ENCODE data around the gene L3MBTL4.

Gene L3MBTL4

DNA sequence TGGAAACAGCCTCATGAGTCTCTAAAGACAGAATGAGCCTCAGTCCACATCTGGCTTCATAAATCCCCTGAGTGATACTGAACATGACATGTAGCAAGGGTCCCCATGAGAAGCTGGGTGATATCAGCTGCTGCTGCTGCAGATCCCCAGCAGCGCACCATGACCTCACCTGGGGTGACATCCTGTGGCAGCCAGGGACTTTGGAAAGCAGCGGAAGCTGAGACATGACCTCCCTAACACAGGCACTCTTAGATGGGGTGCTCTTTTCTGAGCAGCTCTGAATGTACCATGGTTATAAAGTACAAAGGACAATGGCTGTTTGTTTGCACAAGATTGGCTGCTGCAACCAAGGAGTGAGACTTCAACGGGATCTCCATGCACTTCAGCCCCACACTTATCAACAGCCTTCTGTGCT, 444.7 kb downstream of the L3MBTL4 start:
- H3K4me1 ChIP-seq (ENCODE audit: control insufficient read depth in 1 of 2, insufficient read depth in 2 of 2, low read length in 2 of 2): peaks cover 33 to 42% of the 10 kb centered on the region in 2 donors
- no peaks in the 10 kb centered on the region for H3K9me3 ChIP-seq (ENCODE audit: control insufficient read depth in 1 of 2, low read length in 2 of 2)
- no peaks in the 10 kb centered on the region for H3K27me3 ChIP-seq (ENCODE audit: control insufficient read depth in 1 of 2, insufficient read depth in 2 of 2, low read length in 2 of 2)
- H3K36me3 ChIP-seq (ENCODE audit: control insufficient read depth in 1 of 2, insufficient read depth in 2 of 2, low read length in 2 of 2): no peaks in the 10 kb centered on the region
- H3K27ac ChIP-seq (ENCODE audit: low read depth, low read length): no peak overlapping the region
- H3K9ac ChIP-seq (ENCODE audit: low read depth in 1 of 2, low read length in 2 of 2): no peak overlapping the region
- no peak overlapping the region for H3K4me3 ChIP-seq (ENCODE audit: low read depth in 1 of 2, low read length in 2 of 2)

DNA sequence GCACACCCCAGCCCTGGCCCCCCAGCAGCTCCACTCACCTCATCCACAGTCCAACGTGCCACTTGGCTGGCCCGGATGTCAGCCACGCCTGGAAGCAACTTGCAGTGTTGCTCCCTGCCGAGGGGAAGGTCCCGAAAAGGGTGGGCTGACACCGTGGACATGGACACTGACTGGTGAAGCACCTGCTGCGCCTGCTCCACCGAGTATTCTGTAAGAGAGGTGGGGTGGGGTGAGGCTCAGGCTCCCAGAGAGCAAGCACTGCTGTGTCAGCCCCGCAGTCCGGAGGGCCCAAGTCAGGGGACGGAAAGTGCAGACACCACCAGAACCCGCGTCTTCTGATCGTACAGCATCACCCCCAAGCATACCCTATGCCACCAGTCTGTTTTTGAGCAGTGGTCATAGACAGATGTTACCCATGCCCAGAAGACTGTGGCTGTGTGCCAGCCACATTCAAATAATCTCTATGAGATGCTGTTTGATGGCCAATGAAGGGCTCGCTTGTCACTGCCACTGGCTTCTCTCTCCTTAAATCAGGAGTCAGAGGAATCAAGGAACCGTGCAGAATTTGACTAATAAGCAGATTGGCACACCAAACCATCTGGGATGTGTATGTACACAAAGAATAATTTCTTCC, 445.2 kb downstream of the L3MBTL4 start:
- H3K4me1 ChIP-seq (ENCODE audit: control insufficient read depth in 1 of 2, insufficient read depth in 2 of 2, low read length in 2 of 2): peaks cover 33 to 42% of the 10 kb centered on the region in 2 donors
- no peak overlapping the region for H3K4me3 ChIP-seq (ENCODE audit: low read depth in 1 of 2, low read length in 2 of 2)
- H3K36me3 ChIP-seq (ENCODE audit: control insufficient read depth in 1 of 2, insufficient read depth in 2 of 2, low read length in 2 of 2): no peaks in the 10 kb centered on the region
- H3K27me3 ChIP-seq (ENCODE audit: control insufficient read depth in 1 of 2, insufficient read depth in 2 of 2, low read length in 2 of 2): no peaks in the 10 kb centered on the region
- no peak overlapping the region for H3K9ac ChIP-seq (ENCODE audit: low read depth in 1 of 2, low read length in 2 of 2)
- H3K9me3 ChIP-seq (ENCODE audit: control insufficient read depth in 1 of 2, low read length in 2 of 2): no peaks in the 10 kb centered on the region
- no peak overlapping the region for H3K27ac ChIP-seq (ENCODE audit: low read depth, low read length)

DNA sequence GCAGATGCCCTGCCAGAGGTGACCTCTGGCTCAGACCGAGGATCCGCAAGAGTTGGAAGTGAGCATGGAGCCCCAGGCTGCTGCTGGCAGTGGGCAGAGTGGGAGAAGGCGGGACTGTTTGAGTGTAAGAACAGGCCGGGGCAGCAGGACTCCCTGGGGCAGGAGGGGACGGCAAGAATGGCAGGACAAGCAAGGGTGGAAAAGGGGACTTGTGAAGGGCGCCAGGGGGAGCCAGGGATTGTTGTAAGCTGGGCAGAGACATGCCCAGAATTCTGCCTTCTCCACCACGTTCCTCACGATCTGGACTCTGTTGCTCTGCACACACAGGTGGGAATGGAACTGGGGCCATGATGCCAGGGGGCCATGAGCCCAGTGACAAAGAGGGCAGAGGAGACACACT, 447.0 kb downstream of the L3MBTL4 start:
- Histone ChIP-seq H3K9ac (ENCODE audit: low read depth in 1 of 2, low read length in 2 of 2) (no peak overlapping the region), H3K4me1 (ENCODE audit: control insufficient read depth in 1 of 2, insufficient read depth in 2 of 2, low read length in 2 of 2) (peaks cover 33 to 42% of the 10 kb centered on the region in 2 donors), H3K9me3 (ENCODE audit: control insufficient read depth in 1 of 2, low read length in 2 of 2) (no peaks in the 10 kb centered on the region), H3K27me3 (ENCODE audit: control insufficient read depth in 1 of 2, insufficient read depth in 2 of 2, low read length in 2 of 2) (no peaks in the 10 kb centered on the region), H3K36me3 (ENCODE audit: control insufficient read depth in 1 of 2, insufficient read depth in 2 of 2, low read length in 2 of 2) (no peaks in the 10 kb centered on the region), H3K4me3 (ENCODE audit: low read depth in 1 of 2, low read length in 2 of 2) (no peak overlapping the region), H3K27ac (ENCODE audit: low read depth, low read length) (no peak overlapping the region)

DNA sequence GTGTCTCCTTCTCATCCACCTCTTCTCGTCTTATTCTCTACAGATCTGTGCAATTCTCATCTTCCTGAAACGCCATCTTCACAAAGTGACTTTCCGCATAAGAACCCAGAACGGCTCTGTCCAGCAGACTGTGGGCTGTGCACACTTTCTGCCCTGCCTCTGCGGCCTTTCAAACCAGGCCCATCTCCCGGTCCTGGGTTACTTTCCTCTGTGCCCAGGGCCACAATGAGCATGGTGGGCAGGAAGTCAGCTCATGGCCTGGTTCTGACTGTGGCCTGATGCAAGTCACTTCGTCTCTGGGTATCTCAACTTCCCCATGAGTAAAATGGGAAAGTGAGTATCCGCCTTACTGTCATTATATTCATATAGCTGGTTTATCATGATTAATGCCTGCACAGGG, 447.7 kb downstream of the L3MBTL4 start:
- H3K27me3 ChIP-seq (ENCODE audit: control insufficient read depth in 1 of 2, insufficient read depth in 2 of 2, low read length in 2 of 2): no peaks in the 10 kb centered on the region
- no peaks in the 10 kb centered on the region for H3K9me3 ChIP-seq (ENCODE audit: control insufficient read depth in 1 of 2, low read length in 2 of 2)
- H3K4me1 ChIP-seq (ENCODE audit: control insufficient read depth in 1 of 2, insufficient read depth in 2 of 2, low read length in 2 of 2): peaks cover 33 to 48% of the 10 kb centered on the region in 2 donors
- H3K4me3 ChIP-seq (ENCODE audit: low read depth in 1 of 2, low read length in 2 of 2): no peak overlapping the region
- H3K27ac ChIP-seq (ENCODE audit: low read depth, low read length): no peak overlapping the region
- no peaks in the 10 kb centered on the region for H3K36me3 ChIP-seq (ENCODE audit: control insufficient read depth in 1 of 2, insufficient read depth in 2 of 2, low read length in 2 of 2)
- no peak overlapping the region for H3K9ac ChIP-seq (ENCODE audit: low read depth in 1 of 2, low read length in 2 of 2)

DNA sequence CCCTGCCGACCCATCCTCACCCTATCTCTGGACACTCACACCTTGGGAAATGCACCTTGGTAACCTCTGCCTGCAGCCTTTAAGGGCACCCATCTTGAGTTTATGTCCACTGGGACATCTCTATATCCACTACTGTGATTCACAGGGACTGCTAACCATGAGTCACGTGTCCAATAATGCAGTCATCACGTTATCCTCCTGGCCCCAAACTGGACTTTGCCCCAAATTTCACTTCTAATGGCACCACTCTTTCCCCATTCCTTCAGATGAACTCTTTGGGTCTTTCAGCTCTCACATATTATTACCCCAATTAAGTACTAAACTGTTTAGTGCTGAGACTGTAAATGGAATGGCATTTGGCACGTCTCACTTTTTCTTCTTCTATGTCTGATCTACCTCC, 448.2 kb downstream of the L3MBTL4 start:
- H3K36me3 ChIP-seq (ENCODE audit: control insufficient read depth in 1 of 2, insufficient read depth in 2 of 2, low read length in 2 of 2): no peaks in the 10 kb centered on the region
- no peak overlapping the region for H3K9ac ChIP-seq (ENCODE audit: low read depth in 1 of 2, low read length in 2 of 2)
- H3K4me3 ChIP-seq (ENCODE audit: low read depth in 1 of 2, low read length in 2 of 2): no peak overlapping the region

DNA sequence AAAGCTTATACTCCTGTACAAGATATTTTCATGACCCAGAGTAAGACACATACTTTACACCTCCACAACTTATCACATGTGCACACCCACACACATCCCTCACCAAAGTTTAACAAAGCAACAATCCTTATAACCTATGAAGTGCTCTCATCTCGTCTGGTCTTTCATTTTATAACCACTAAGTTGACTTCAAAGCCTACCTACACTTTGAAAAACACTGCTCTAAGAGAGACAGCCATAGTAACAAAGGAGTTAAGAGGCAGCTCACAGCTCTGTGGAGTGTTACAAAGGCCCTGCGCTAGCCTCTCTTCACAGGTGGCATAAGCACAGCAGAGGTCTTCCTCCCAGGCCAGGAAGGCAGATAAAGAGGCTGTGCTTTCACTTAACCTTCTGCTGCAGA, 449.7 kb downstream of the L3MBTL4 start:
- Histone ChIP-seq H3K27me3 (ENCODE audit: control insufficient read depth in 1 of 2, insufficient read depth in 2 of 2, low read length in 2 of 2) (no peaks in the 10 kb centered on the region), H3K4me1 (ENCODE audit: control insufficient read depth in 1 of 2, insufficient read depth in 2 of 2, low read length in 2 of 2) (peaks cover 24 to 36% of the 10 kb centered on the region in 2 donors), H3K27ac (ENCODE audit: low read depth, low read length) (no peak overlapping the region), H3K36me3 (ENCODE audit: control insufficient read depth in 1 of 2, insufficient read depth in 2 of 2, low read length in 2 of 2) (no peaks in the 10 kb centered on the region), H3K9me3 (ENCODE audit: control insufficient read depth in 1 of 2, low read length in 2 of 2) (no peaks in the 10 kb centered on the region), H3K4me3 (ENCODE audit: low read depth in 1 of 2, low read length in 2 of 2) (no peak overlapping the region), H3K9ac (ENCODE audit: low read depth in 1 of 2, low read length in 2 of 2) (no peak overlapping the region)

More for the DNA sequence above, 448.2 kb downstream of the L3MBTL4 start:
- Histone ChIP-seq H3K4me1 (ENCODE audit: control insufficient read depth in 1 of 2, insufficient read depth in 2 of 2, low read length in 2 of 2) (peaks cover 33 to 49% of the 10 kb centered on the region in 2 donors), H3K27me3 (ENCODE audit: control insufficient read depth in 1 of 2, insufficient read depth in 2 of 2, low read length in 2 of 2) (no peaks in the 10 kb centered on the region), H3K27ac (ENCODE audit: low read depth, low read length) (no peak overlapping the region), H3K9me3 (ENCODE audit: control insufficient read depth in 1 of 2, low read length in 2 of 2) (no peaks in the 10 kb centered on the region)

DNA sequence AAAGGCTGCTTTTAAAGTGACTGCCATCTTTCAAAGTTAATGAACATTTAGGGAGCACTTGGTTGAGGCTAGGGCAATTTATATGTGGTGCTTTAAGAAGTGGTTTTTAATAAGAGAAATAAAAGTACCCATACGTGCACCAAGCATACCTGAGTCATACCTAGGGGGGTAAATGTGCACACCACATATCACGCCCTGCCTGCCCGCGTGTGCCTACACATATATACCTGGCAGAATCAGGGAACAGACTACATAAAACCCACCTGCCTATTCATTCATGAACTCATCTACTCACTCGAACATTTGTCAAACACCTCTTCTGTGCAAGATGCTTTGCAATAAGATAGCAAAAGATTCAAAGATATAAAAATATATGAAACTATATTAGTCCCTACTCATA, 450.1 kb downstream of the L3MBTL4 start:
- H3K4me1 ChIP-seq (ENCODE audit: control insufficient read depth in 1 of 2, insufficient read depth in 2 of 2, low read length in 2 of 2): peaks cover 20 to 32% of the 10 kb centered on the region in 2 donors
- H3K36me3 ChIP-seq (ENCODE audit: control insufficient read depth in 1 of 2, insufficient read depth in 2 of 2, low read length in 2 of 2): no peaks in the 10 kb centered on the region
- no peak overlapping the region for H3K4me3 ChIP-seq (ENCODE audit: low read depth in 1 of 2, low read length in 2 of 2)
- no peaks in the 10 kb centered on the region for H3K27me3 ChIP-seq (ENCODE audit: control insufficient read depth in 1 of 2, insufficient read depth in 2 of 2, low read length in 2 of 2)
- no peak overlapping the region for H3K9ac ChIP-seq (ENCODE audit: low read depth in 1 of 2, low read length in 2 of 2)
- no peak overlapping the region for H3K27ac ChIP-seq (ENCODE audit: low read depth, low read length)
- no peaks in the 10 kb centered on the region for H3K9me3 ChIP-seq (ENCODE audit: control insufficient read depth in 1 of 2, low read length in 2 of 2)

DNA sequence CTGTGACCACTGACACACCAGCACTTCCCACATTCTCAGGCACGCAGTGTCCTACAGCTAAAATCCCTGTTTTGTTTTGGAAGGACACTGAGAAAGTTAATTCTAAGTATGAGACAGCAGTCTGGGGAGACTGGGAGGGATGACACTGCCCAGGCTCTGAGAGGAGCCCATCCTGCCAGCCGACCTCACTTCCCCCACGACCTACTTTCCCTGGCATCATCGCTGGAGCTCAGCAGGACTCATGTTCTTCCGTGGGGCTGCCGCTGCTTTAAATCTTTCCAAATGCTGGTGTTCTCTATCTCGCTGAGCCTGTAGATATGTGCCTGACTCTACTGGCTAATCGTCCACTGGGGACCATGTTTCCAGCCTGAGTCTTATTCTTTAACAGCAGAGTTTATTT, 450.6 kb downstream of the L3MBTL4 start:
- peaks cover 15 to 27% of the 10 kb centered on the region in 2 donors for H3K4me1 ChIP-seq (ENCODE audit: control insufficient read depth in 1 of 2, insufficient read depth in 2 of 2, low read length in 2 of 2)
- no peaks in the 10 kb centered on the region for H3K27me3 ChIP-seq (ENCODE audit: control insufficient read depth in 1 of 2, insufficient read depth in 2 of 2, low read length in 2 of 2)
- no peak overlapping the region for H3K9ac ChIP-seq (ENCODE audit: low read depth in 1 of 2, low read length in 2 of 2)

DNA sequence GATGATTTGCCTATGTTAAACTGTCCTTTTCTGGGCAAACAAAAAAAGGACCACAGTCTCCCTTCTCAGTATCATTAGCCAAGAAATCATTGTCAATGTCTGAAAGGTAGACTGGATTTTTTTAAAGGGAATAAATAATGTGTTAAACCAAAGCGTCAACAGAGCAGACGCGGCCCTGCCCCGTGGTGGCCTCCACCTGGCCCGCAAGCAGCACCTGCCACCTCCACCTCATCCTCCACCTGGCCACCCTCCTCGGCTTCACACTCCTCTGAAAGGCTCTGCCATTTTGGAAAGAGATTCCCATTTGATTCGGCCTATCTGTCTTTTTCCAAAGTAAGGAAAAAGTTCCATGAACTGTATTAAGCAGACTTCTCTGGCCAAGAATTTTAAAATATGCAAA, 451.4 kb downstream of the L3MBTL4 start:
- Histone ChIP-seq H3K4me1 (ENCODE audit: control insufficient read depth in 1 of 2, insufficient read depth in 2 of 2, low read length in 2 of 2) (peaks cover 10 to 23% of the 10 kb centered on the region in 2 donors), H3K9me3 (ENCODE audit: control insufficient read depth in 1 of 2, low read length in 2 of 2) (no peaks in the 10 kb centered on the region), H3K27ac (ENCODE audit: low read depth, low read length) (no peak overlapping the region)

More for the DNA sequence above, 450.6 kb downstream of the L3MBTL4 start:
- Histone ChIP-seq H3K27ac (ENCODE audit: low read depth, low read length) (no peak overlapping the region), H3K4me3 (ENCODE audit: low read depth in 1 of 2, low read length in 2 of 2) (no peak overlapping the region), H3K36me3 (ENCODE audit: control insufficient read depth in 1 of 2, insufficient read depth in 2 of 2, low read length in 2 of 2) (no peaks in the 10 kb centered on the region), H3K9me3 (ENCODE audit: control insufficient read depth in 1 of 2, low read length in 2 of 2) (no peaks in the 10 kb centered on the region)

DNA sequence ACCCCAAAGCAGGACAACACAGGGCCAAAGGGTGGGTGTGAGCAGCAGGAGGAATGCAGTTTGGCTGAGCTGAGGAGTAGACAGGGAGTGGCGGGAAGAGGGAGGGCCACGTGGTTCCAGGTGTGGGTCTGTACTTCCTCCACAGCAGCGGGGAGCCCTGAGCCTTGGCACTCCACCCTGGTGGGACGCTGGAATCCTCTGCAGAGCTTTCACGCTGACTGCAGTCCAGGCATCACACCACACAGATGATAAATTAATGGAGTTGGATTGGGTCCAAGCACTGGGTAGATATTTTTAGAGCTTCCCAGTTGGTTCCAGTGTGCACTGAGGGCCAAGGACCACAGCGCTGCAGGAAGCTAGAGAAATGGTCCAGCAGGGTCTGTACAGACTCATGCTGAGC, 452.3 kb downstream of the L3MBTL4 start:
- peaks cover 3 to 16% of the 10 kb centered on the region in 2 donors for H3K4me1 ChIP-seq (ENCODE audit: control insufficient read depth in 1 of 2, insufficient read depth in 2 of 2, low read length in 2 of 2)
- H3K4me3 ChIP-seq (ENCODE audit: low read depth in 1 of 2, low read length in 2 of 2): no peak overlapping the region
- no peak overlapping the region for H3K27ac ChIP-seq (ENCODE audit: low read depth, low read length)

More for the DNA sequence above, 451.4 kb downstream of the L3MBTL4 start:
- Histone ChIP-seq H3K36me3 (ENCODE audit: control insufficient read depth in 1 of 2, insufficient read depth in 2 of 2, low read length in 2 of 2) (no peaks in the 10 kb centered on the region), H3K4me3 (ENCODE audit: low read depth in 1 of 2, low read length in 2 of 2) (no peak overlapping the region), H3K27me3 (ENCODE audit: control insufficient read depth in 1 of 2, insufficient read depth in 2 of 2, low read length in 2 of 2) (no peaks in the 10 kb centered on the region), H3K9ac (ENCODE audit: low read depth in 1 of 2, low read length in 2 of 2) (no peak overlapping the region)

DNA sequence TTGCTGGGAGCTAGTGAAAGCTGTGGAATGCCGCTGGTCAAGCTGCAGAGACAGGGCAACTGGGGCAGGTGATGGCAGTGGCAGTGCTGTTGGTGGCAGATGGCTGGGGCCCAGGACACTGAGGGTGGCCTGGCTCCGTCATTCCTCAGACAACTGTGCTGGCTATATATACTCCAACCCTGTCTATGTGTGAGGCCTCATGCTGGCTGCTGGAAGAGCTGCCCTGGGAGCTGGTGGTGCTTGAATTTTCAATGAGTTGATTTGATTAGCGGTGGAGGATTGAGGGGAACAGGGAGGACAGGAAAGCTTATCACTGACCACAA, 452.9 kb downstream of the L3MBTL4 start:
- H3K4me3 ChIP-seq (ENCODE audit: low read depth in 1 of 2, low read length in 2 of 2): no peak overlapping the region
- H3K27me3 ChIP-seq (ENCODE audit: control insufficient read depth in 1 of 2, insufficient read depth in 2 of 2, low read length in 2 of 2): no peaks in the 10 kb centered on the region
- H3K36me3 ChIP-seq (ENCODE audit: control insufficient read depth in 1 of 2, insufficient read depth in 2 of 2, low read length in 2 of 2): no peaks in the 10 kb centered on the region
- H3K4me1 ChIP-seq (ENCODE audit: control insufficient read depth in 1 of 2, insufficient read depth in 2 of 2, low read length in 2 of 2): peaks cover 0 to 11% of the 10 kb centered on the region in 2 donors
- H3K27ac ChIP-seq (ENCODE audit: low read depth, low read length): no peak overlapping the region
- no peaks in the 10 kb centered on the region for H3K9me3 ChIP-seq (ENCODE audit: control insufficient read depth in 1 of 2, low read length in 2 of 2)
- H3K9ac ChIP-seq (ENCODE audit: low read depth in 1 of 2, low read length in 2 of 2): no peak overlapping the region

More for the DNA sequence above, 452.3 kb downstream of the L3MBTL4 start:
- Histone ChIP-seq H3K9ac (ENCODE audit: low read depth in 1 of 2, low read length in 2 of 2) (no peak overlapping the region), H3K27me3 (ENCODE audit: control insufficient read depth in 1 of 2, insufficient read depth in 2 of 2, low read length in 2 of 2) (no peaks in the 10 kb centered on the region), H3K36me3 (ENCODE audit: control insufficient read depth in 1 of 2, insufficient read depth in 2 of 2, low read length in 2 of 2) (no peaks in the 10 kb centered on the region), H3K9me3 (ENCODE audit: control insufficient read depth in 1 of 2, low read length in 2 of 2) (no peaks in the 10 kb centered on the region)

All from duodenal mucosa (tissue), 2 donors.